Activated CD4-positive, alpha-beta T cell treated with anti-CD3 and anti-CD28 coated beads, Interleukin-2, amount 50 U/mL, for 24 hours (primary cell): ENCODE data around the gene FAM167B.

Experiments
- DNase-seq, 2 donors: peaks; one replicate each; pipeline ENCODE4 v3.0.0-alpha.2; 2020; ENCODE audit warnings: low read depth in 1 of 2, low spot score in 1 of 2

Gene FAM167B

DNA sequence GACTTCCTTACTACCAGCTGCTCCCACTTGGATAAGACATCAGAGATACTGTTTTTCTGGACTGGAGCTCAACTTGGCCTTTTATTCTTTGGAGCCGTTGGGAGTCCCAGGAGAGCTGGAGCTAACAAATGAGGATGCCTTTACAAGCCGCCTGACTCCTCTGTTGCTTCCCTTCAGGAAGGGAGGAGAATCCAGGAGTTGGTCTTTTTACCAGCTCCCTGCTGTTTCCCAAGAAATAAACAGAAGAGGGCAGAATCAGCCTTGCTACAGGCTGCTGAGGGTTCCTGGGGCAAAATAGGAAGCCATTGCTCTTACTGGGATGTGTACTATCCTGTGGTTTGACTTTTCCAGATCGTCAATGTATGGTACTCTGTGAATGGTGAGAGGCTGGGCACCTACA, 23.3 kb upstream of the FAM167B start:
- DNase-seq, result no peak

DNA sequence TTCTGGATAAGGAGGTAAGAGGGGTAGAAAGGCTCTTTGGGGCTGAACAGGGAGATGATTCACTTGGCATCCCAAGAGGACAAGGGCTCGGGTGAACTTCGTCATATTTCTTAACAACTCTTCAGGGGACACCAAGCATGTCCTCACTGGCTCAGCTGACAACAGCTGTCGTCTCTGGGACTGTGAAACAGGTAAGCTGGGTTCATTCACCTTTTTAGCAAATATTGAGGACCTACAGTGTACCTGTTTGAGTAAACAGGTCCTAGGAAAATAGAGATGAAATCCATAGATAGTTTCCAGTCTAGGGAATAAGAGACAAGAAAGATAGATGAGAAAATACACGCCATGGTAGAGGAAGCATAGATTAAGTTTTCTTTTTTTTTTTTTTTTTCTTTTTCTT, 22.7 kb upstream of the FAM167B start:
- DNase-seq, result no peak

DNA sequence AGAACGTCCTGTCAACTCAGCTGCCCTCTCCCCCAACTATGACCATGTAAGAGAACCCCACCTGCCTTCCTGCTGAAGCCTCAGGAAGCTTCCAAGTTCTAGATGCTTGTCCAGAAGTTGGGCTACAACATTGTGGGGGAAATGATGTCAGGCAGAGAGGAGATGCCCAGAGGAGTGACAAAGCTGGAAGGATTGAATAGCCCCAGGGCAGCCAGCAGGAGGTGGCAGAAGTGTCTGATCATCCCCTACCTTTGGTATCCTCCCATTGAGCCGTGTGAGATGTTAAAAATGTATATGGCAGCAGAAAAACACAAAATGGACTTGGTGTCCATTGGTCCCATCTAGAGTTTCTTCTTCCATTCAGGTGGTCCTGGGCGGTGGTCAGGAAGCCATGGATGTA, 18.3 kb upstream of the FAM167B start:
- no peak for DNase-seq

DNA sequence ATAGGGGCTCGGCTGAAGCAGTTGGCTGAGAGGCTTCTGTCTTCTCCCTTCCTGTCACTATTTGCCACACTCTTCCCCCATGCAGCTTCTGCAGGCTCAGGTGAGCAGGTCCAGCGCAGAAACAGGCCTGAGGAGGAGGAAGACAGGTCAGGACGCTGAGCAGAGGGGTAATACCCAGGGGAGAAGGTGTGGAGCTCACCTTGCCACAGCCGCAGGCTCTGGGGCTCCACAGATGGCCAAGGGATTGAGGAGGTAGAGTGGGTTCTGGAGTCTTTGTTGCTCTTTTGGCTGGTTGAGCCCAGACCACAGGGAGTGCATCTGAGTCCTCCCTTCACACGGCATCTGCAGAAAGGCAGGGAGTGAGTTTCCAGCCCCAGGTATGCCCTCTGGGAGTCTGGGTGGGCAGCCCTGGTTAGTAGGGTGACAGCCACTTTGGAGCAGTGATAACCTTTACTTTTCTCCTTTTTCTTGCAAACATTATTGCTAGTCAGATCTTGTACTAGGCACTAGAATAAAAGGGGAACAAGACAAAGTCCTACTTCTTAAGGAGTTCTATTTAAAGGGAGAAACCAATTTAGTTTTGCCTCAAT, 15.1 kb upstream of the FAM167B start:
- no peak for DNase-seq

DNA sequence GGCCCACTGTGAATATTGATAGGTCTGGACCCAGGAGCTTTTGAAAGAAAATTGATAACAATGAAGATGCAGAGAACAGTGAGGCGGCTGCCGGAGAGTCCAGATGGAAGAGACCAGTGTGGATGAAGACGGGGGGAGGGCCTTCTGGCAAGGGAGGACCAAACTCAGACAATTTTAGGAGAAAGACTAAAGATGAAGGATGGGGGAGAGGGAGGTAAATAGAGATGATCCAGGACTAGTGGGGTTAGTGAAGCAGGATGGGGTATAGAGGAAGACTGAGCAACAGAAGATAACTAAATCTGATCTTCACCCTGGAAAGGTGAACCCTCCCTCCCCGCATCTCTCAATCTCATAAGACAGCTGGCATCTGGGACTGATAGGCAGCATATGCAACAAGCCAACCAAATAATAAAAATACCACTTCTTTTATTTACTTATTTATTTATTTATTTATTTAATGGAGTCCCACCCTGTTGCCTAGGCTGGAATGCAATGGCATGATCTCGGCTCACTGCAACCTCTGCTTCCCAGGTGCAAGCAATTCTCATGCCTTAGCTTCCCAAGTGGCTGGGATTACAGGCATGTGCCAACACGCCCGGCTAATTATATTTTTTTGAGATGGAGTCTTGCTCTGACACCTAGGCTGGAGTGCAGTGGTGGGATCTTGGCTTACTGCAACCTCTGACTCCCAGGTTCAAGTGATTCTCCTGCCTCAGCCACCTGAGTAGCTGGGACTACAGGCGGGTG, 14.3 kb upstream of the FAM167B start:
- no peak for DNase-seq

DNA sequence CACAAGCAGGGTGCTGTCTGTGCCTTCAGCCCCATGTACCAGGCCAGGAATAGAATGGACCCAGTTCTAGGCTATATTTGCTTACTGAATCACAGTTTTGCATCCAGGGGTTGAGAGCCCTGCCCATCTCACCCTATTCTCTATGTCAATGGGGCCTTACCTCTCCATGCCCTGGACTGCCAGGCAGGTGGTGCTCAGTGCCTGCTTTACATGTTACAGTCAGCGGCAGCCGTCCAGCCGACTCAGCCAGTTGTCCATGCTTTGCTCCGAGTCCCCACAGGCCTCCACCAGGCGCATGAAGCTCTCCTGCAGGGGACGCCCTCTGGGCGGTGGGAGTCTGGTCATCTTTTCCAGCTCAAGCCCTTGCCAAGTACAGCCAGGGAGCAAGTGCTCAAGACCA, 12.2 kb upstream of the FAM167B start:
- no peak for DNase-seq

DNA sequence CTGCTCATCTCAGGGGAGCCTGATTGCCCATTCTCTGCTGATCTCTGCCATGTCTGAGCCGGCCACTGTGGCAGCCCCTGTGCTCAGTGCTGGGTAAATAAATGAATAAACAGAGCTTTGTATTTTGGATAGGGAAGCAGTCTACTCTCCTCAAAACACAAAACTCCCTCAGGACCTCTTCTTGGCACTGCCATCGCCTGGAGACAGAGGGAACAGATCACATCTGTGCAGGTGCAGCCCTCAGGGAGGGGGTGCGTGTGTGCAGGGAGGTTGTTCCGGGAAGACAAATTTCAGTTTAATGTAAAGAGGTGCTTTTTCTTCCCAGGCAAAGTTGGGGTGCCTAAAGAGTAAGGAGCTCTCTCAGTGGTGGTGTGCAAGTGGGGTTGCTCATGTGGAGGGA, 7.7 kb upstream of the FAM167B start:
- DNase-seq, result no peak

DNA sequence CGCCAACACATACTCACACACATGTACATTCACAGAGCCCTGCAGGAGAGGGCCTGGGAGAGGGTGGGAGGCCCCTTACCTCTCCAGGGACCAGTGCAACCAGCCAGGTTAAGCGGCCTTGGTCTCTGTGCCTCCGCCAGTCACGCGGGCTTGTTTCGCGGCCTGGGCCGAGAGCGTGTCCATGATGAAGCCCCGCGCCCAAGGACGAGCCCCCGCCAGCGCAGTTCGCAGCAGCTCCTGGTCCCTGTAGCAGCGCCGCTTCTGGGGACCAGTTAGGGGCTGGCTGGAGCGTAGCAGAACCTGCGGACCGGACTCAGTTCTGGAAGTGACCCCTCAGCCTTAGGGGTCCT, 7.3 kb upstream of the FAM167B start:
- DNase-seq, result no peak

DNA sequence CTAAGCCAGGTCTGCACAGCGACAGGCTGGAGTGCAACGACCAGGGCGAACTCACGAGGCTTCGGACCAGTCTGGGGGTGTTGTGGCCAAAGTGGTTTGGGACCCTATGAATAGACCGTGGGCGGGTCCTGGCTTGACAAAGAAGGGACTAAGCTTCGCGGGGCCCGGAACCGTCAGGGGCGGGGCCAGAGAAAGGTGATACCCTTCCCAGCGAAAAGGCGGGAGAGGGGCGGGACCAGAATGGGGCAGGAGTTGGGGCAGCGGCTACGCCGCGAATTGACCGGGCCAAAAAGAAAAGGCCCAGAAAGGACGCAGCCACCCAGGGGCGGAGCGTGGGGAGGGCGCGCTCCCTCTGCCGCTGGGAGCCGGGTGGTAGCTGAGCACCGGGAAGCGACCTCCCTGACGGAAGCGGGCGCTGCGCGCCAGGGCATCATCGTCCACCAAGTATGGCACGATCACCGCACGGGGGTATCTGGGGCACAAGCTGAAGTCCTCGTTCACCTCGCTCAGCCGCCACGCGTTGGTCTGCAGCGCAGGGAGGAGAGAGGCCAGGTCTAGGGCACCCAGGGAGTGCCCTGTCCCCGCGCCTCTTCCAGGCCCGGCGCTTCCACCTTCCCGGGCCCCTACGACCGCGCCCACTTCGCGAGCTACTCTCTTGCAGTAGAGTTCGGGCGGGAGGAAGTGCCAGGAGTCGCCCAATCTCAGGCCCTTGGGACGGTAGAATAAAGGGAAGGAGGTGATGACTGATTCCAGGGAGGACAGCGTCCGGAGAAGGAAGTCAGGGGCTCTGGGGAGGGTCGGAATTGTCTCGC, 6.7 kb upstream of the FAM167B start:
- DNase-seq, result no peak

DNA sequence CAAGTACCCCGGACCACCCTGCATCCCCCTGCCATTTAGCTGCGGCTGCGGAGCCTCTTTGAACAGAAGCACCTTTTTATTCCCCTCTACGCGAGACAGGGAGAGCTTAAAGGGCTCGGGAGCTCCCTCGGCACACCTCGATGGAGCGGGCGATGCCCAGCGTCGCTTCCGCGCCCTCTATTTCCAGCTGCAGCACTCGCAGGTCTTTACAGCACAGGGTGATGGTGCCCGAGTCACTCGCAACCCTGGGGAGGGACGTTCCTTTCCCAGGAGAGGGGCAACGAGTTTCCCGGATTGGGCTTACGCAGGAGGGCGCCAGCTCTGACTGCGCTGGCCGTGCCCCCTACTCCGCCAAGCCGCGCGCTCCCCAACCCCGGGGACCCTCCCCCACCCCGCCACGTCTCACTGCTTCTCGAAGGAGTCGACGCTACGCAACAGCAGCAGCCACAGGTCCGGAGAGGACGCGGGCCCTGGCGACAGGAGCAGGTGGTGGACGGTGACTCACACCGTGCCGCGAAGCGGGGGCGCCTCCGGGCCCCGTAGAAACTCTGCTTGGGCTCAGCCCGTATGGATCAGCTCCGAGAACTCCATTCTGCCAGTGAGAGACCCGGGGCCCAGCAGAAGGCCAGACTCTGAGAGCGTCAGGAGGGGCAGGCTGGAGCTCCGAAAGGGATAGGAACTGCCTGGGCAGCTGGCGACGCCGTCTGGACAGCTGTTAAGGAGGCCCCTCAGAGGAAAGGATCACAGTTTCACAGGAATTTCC, 5.8 kb upstream of the FAM167B start:
- peak in 1 of 2 donors; percentile 26 for DNase-seq

DNA sequence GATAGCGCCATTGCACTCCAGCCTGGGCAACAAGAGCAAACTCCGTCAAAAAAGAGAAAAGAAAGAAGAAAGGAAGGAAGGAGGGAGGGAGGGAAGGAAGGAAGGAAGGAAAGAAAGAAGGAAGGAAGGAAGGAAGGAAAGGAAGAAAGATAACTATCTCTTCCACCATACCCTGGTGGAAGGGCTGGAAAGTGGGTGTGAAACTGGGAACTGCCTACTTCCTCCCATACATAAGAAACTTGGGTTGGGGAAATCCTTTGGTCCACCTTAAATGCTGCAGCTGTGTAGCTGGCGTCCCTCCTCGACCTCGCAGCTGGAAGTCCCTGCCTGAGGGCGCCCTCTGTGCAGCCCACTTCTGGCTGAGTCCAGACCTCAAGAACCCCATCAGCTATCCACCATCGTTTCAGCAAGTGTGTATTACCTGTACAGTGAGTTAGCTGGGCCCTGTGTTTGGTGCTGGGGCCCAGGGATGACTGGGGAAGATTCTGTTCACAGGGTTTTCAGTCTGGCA, 4.6 kb upstream of the FAM167B start:
- DNase-seq, result no peak

DNA sequence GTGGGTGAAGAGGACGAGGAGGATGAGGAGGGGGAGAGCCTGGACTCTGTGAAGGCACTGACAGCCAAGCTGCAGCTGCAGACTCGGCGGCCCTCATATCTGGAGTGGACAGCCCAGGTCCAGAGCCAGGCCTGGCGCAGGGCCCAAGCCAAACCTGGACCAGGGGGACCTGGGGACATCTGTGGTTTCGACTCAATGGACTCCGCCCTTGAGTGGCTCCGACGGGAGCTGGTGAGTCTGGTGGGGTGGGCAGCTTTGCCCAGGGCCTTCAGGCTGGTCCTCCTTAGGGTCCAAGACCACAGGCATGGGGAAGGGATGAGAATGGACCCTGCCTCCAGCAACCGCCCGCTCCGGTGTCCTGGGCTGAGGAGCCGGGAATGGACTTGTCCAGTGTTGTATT, 430 bp downstream of the FAM167B start:
- no peak for DNase-seq

DNA sequence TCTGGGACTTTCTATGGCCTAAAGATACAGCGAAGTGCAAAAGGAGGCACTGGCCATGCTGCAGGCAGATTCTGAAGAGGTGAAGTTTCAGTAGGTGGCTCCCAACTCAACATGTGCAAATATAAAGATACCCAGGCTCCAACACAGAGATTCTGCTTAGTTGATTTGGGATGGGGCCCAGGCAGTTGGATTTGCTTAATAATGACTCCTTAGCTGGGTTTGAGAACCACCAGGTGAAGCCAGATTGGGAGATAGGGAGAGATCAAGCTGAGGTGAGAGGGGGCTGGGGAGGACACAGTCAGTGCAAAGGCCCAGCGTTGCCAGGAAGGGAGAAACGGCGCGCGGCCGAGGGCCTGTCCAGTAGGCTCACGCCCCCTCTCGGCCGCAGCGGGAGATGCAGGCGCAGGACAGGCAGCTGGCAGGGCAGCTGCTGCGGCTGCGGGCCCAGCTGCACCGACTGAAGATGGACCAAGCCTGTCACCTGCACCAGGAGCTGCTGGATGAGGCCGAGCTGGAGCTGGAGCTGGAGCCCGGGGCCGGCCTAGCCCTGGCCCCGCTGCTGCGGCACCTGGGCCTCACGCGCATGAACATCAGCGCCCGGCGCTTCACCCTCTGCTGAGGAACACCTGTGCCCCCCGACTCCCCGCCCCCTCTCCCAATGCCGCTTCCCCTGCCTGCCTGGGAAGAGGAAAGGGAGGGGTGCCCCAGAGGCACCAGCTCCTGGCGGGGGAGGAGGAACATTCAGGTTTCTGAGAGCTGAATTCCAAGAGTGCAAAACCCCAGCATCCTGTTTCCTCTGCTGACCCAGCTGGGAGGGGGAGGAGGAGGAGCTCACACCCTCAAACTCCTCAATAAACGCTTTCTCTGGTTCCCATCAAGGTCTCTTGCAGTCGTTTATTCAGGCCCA, 1.2 kb downstream of the FAM167B start:
- DNase-seq, result peak; percentile 53 to 66

DNA sequence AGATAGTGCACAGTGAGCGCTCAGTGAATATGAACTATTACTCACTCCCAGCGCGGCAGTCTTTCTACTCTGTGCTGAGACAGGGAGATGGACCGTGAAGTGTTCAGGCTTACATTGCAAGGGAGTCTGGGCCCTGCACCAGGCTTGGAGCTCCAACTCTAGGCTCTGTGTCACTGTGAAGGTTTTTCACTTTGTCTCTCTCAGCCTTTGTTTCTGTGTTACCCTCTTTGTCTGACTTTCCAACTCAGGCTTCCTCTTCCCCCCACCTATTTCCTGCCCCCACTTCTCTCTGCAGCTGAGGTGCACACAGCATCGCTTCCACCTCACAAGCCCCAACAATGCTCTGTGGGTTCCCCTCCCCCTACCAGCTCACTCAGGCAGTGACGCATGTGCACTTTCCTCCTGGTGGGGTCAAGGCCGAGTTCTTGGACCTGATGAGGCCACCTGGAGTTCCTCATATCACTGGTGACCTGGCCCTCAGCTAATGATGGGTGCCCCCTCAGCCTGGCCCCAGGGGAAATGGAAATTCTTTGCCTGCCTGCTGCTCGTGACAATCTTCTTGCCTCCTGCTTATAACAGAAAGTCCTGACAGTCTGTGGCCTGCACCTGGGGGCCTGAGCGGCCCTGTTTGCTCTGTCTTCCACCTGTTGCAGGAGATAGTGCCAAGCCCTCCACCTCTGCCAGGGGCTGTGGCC, 3.0 kb downstream of the FAM167B start:
- peak; percentile 48 to 76 for DNase-seq

DNA sequence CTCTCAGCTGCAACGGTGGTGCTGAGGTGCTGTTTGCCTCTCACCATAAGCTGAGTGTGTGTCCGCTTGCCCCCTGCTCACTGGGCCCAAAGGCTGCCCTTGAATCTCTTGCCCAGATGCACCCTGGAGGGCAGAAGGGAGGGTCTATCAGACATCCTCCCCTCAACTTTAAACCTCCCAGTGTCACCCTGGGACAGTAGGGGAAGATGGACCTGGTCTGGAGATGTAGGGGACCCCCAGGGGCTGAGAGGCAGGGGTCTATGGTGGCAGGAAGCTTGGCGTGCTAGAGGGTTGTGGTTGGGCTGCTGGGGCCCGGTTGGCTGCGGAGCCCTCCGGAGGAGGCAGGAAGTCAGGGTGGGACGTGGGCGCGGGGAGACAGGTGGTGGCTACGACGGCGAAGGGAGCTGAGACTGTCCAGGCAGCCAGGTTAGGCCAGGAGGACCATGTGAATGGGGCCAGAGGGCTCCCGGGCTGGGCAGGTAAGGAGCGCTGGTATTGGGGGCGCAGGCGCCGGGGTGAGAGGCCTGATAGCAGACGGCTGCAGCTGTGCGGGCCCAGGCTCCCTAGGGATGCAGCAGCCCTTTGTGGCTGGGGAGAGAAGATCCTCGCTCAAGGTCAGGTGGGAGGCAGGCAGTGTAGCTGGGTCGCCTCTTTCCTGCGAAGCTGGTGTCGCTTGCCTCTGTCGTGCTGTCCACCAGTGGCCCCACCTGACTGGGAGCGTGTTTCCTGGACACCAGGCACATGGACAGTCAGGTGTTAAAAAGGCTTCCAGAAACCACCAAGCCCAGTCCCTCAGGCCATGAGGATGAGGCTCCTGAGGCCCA, 4.1 kb downstream of the FAM167B start, which contains the start of gene LCK:
LCK (plus strand) TSS at position 373 of the 824 bp plus-strand sequence. CDS start 23,065 bp downstream, outside the sequence.
- no peak for DNase-seq

DNA sequence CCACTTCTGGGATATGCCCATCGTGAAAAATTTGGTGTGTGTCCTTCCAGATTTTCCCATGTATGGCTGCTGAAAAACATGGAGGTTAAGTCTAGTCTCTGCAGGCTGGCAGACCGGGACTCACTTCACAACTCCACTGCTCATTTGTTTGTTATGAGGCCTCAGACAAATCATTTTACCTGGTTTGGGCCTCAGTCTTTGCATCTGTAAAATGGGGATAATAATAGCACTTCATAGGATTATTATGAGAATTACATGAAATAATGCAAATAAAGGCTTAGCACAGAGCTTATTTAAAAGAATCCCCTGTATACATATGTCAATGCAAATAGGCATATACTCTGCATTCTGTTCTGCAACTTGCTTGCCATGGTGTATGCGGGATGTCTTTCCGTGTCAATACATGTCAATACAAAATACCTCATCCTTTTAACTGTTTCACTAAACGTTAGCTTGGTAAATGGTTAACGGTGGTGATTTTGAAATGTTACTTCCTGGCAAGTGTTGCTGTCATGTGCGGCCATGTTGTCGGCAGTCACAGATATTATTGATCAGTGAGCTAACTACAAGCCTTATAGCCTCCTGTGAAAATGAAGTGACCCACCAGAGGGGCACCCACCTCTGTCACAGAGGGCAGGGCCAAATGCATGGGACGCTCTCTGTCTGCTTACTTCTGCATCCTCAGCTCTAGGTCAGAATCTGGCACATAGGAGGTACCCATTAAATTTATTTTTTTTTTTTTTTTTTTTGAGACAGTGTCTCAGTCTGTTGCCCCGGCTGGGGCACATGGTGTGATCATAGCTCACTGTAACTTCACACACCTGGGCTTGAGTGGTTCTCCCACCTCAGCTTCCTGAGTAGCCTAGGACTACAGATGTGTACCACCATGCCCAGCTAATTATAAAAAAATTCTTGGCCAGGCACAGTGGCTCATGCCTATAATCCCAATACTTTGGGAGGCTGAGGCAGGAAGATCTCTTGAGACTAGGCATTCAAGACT, 8.3 kb downstream of the FAM167B start:
- DNase-seq, result no peak

DNA sequence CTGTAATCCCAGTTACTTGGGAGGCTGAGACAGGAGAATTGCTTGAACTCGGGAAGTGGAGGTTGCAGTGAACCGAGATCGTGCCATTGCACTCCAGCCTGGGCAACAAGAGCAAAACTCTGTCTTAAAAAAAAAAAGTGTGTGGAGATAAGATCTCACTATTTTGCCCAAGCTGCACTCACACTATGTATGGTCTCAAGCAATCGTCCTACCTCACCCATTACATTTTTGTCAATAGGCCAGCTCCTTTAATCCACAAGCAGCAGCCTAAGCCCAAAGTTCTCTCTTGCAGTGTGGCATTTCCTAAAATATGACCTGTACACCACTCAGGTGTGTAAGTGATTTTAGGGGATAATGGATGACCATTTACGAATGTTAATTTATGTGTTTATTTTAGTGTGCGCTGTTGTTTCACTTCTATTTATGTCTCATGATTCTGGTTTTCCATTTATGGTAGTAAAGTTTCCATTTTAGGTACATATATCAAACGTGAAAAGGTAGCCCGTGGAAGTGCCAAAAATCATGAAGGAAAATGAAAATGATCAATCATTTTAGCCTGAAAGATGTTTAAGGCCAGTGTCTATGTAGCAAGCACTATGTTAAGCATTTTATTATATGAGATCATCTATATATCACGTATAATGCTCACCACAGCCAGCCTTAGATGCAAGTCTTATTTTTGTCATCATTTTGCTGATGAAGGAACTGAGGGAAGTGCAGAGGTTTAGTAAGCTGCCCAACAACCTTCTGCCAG, 9.6 kb downstream of the FAM167B start:
- DNase-seq, result no peak
